ENCODE data around the gene MAU2.

Gene MAU2

GRCh38 chr19:19306191-19306590 is 14.4 kb upstream of the MAU2 start:
- no peak for DNase-seq

- DNase-seq: no peak
These were observed 12.3 kb upstream of the MAU2 start for GRCh38 chr19:19308373-19308772.

- peak; percentile 20 for DNase-seq
These were observed 5.2 kb upstream of the MAU2 start for GRCh38 chr19:19315444-19315843.

- no peak for DNase-seq
These were observed 4.5 kb upstream of the MAU2 start for GRCh38 chr19:19316082-19316481.

- DNase-seq: peak; percentile 48
These were observed 783 bp upstream of the MAU2 start for GRCh38 chr19:19319732-19320360.

GRCh38 chr19:19321141-19321577 is 530 bp downstream of the MAU2 start:
- peak; percentile 48 for DNase-seq

- no peak for DNase-seq
These were observed 3.6 kb downstream of the MAU2 start for GRCh38 chr19:19324059-19324770.

- no peak for DNase-seq
These were observed 7.0 kb downstream of the MAU2 start for GRCh38 chr19:19327672-19328071.

GRCh38 chr19:19329126-19329525 is 8.5 kb downstream of the MAU2 start:
- peak; percentile 15 for DNase-seq

- DNase-seq: no peak
These were observed 13.7 kb downstream of the MAU2 start for GRCh38 chr19:19334063-19334988.

GRCh38 chr19:19334989-19335344 is 14.3 kb downstream of the MAU2 start:
- no peak for DNase-seq

GRCh38 chr19:19335408-19336158 is 15.0 kb downstream of the MAU2 start:
- no peak for DNase-seq

- no peak for DNase-seq
These were observed 16.0 kb downstream of the MAU2 start for GRCh38 chr19:19336597-19336996.

GRCh38 chr19:19337120-19337519 is 16.5 kb downstream of the MAU2 start:
- DNase-seq: no peak

GRCh38 chr19:19338082-19338481 is 17.5 kb downstream of the MAU2 start:
- no peak for DNase-seq

- DNase-seq: no peak
These were observed 20.4 kb downstream of the MAU2 start for GRCh38 chr19:19341026-19341425.

- peak; percentile 49 for DNase-seq
These were observed 21.7 kb downstream of the MAU2 start for GRCh38 chr19:19342086-19343015.

GRCh38 chr19:19343016-19343362 is 22.4 kb downstream of the MAU2 start:
- no peak for DNase-seq

GRCh38 chr19:19343762-19344161 is 23.1 kb downstream of the MAU2 start:
- DNase-seq: no peak

GRCh38 chr19:19345232-19345631 is 24.6 kb downstream of the MAU2 start:
- peak; percentile 9 for DNase-seq

GRCh38 chr19:19345970-19346369 is 25.3 kb downstream of the MAU2 start:
- no peak for DNase-seq

All from hematopoietic multipotent progenitor cell treated with erythropoietin and hydrocortisone succinate and interleukin-3 and kit ligand, for 6 days (in vitro differentiated cells).